Measurements from ENCODE around the gene COPE. TPM values are rescaled to one million over a fixed set of nuclear protein-coding genes. Genes with fewer than 3 reads are reported as not detected.

COPE gene
- 100 to 1,000 TPM; 490 to 692 TPM for total RNA-seq
- polyA plus RNA-seq (ENCODE audit: insufficient read depth, low read depth, low replicate concordance): 343 TPM
- long read RNA-seq, donor 1, transcript COPE-201 (10 exons, 1,141 nt): major isoform, 101 of 247 reads
- long read RNA-seq, donor 1, partial matches to known transcripts: 141 of 247 reads
- long read RNA-seq, donor 1, other reads (novel, unspliced or antisense): 0 of 247 reads
- long read RNA-seq, donor 2, transcript COPE-201 (10 exons, 1,141 nt): major isoform, 59 of 228 reads
- long read RNA-seq, donor 2, partial matches to known transcripts: 167 of 228 reads
- long read RNA-seq, donor 2, other reads (novel, unspliced or antisense): 0 of 228 reads

GRCh38 chr19:18919086-18919899, at the start of gene COPE, which contains the start of gene DDX49:
Gene COPE, minus strand, starts transcription at chr19:18919387. Its CDS starts 39 bp downstream, at chr19:18919348.
Gene DDX49, plus strand, starts transcription at chr19:18919715. Its CDS starts 27 bp downstream, at chr19:18919742.
- WGBS, 2 donors: 1% methylated on average over 46 to 72 of the region's 72 CpGs
- no peaks in the 10 kb centered on the region for H3K9me3 ChIP-seq
- DNase-seq: peak; percentile 100
- TF ChIP-seq CTCF (IDR thresholded peaks at IDR 0.05) (peak in 1 of 3 experiments; percentile 22), POLR2A (IDR thresholded peaks at IDR 0.05) (peak; percentile 34)
- no peaks in the 10 kb centered on the region for H3K36me3 ChIP-seq (ENCODE audit: low read depth, missing control alignments)
- no peaks in the 10 kb centered on the region for H3K27me3 ChIP-seq
- peaks cover 20% of the 10 kb centered on the region for H3K4me1 ChIP-seq
- peak within 1 kb of the TSS; percentile 81 to 82 for H3K4me3 ChIP-seq
- H3K27ac ChIP-seq: peak within 1 kb of the TSS; percentile 79 to 86
- intact Hi-C loops (cut with DNase I; ENCODE audit: low total_unique reads): no loop called here

- Histone ChIP-seq H3K27ac (peak overlapping the region in 1 of 2 donors; percentile 32), H3K4me1 (peaks cover 2% of the 10 kb centered on the region), H3K27me3 (no peaks in the 10 kb centered on the region), H3K9me3 (no peaks in the 10 kb centered on the region), H3K36me3 (ENCODE audit: low read depth, missing control alignments) (no peaks in the 10 kb centered on the region), H3K4me3 (no peak overlapping the region)
- intact Hi-C loops (cut with DNase I; ENCODE audit: low total_unique reads): no loop called here
- 66 to 74% methylated on average over 11 of the region's 11 CpGs for WGBS, 2 donors
- TF ChIP-seq POLR2A (IDR thresholded peaks at IDR 0.05): no peak
- no peak for TF ChIP-seq CTCF (IDR thresholded peaks at IDR 0.05)
- peak; percentile 42 for DNase-seq
Observed at GRCh38 chr19:18967358-18968146, 48.4 kb upstream of the COPE start.

DNA sequence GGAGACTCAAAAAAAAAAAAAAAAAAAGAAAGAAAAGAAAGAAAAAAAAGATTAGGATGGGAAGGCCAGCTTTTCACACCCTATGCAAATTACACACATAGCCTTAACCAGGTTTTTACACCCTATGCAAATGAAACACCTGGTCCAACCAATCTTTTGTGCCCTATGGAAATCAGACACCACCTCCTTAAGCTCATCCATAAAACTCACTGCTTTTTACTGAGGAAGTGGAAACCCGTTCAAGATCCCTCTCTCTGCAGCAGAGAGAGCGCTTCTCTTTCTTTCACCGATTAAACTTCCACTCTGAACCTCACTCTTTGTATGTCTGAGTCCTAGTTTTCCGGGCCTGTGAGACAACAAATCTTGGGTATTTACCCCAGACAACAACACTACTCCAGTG, 47.1 kb upstream of the COPE start:
- intact Hi-C loops (cut with DNase I; ENCODE audit: low total_unique reads): no loop called here
- Histone ChIP-seq H3K36me3 (ENCODE audit: low read depth, missing control alignments) (no peaks in the 10 kb centered on the region), H3K27ac (peak overlapping the region in 1 of 2 donors; percentile 32), H3K4me1 (no peaks in the 10 kb centered on the region), H3K9me3 (no peaks in the 10 kb centered on the region), H3K27me3 (no peaks in the 10 kb centered on the region), H3K4me3 (no peak overlapping the region)
- no peak for TF ChIP-seq POLR2A (IDR thresholded peaks at IDR 0.05)
- no peak for TF ChIP-seq CTCF (IDR thresholded peaks at IDR 0.05)
- WGBS, 2 donors: 60 to 69% methylated on average over 4 of the region's 4 CpGs
- DNase-seq: no peak

DNA sequence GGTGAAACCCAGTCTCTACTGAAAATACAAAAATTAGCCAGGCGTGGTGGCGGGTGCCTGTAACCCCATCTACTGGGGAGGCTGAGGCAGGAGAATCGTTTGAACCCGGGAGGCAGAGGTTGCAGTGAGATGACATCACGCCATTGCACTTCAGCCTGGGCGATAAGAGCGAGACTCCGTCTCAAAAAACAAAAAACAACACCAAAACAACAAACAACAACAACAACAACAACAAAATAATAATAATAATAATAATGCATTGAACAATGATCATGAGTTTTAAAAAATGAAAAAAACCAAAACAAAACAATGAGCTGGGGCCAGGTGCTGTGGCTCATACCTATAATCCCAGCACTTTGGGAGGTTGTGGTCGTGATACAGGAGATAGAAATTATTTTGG, 44.9 kb upstream of the COPE start:
- H3K9me3 ChIP-seq: no peaks in the 10 kb centered on the region
- intact Hi-C loops (cut with DNase I; ENCODE audit: low total_unique reads): no loop called here
- H3K4me3 ChIP-seq: no peak overlapping the region
- H3K27ac ChIP-seq: no peak overlapping the region
- no peaks in the 10 kb centered on the region for H3K27me3 ChIP-seq
- WGBS, 2 donors: 91 to 94% methylated on average over 9 of the region's 9 CpGs
- no peak for TF ChIP-seq POLR2A (IDR thresholded peaks at IDR 0.05)
- no peaks in the 10 kb centered on the region for H3K36me3 ChIP-seq (ENCODE audit: low read depth, missing control alignments)
- DNase-seq: no peak
- H3K4me1 ChIP-seq: no peaks in the 10 kb centered on the region

Measured in testis (tissue), 5 donors.